ENCODE measurements around the gene ZSCAN31.
"Not testable (repeated sequence)": the region's sequence is repeated elsewhere in the genome, so short reads cannot be mapped to it uniquely, and the experiment has no call there.

ZSCAN31 gene

GRCh38 chr6:28312939-28313338 lies 23.0 kb downstream of the ZSCAN31 start:
- no peak for DNase-seq

- DNase-seq: no peak
These were observed 24.7 kb downstream of the ZSCAN31 start for GRCh38 chr6:28311139-28311823.

GRCh38 chr6:28306363-28306762 lies 29.6 kb downstream of the ZSCAN31 start:
- not testable (repeated sequence) for DNase-seq

GRCh38 chr6:28303570-28303969 lies 32.4 kb downstream of the ZSCAN31 start:
- no peak for DNase-seq

- no peak for DNase-seq
These were observed 39.4 kb downstream of the ZSCAN31 start for GRCh38 chr6:28296520-28297060.

GRCh38 chr6:28295326-28295725 lies 40.6 kb downstream of the ZSCAN31 start:
- DNase-seq: no peak

GRCh38 chr6:28291573-28291972 lies 44.4 kb downstream of the ZSCAN31 start:
- DNase-seq: no peak

GRCh38 chr6:28282926-28283325 lies 53.0 kb downstream of the ZSCAN31 start:
- no peak for DNase-seq

GRCh38 chr6:28281288-28282064 lies 54.5 kb downstream of the ZSCAN31 start, which contains the start of gene PGBD1:
Gene PGBD1, plus strand, starts transcription at chr6:28281572. Its CDS starts 2,242 bp downstream, at chr6:28283814.
- DNase-seq: peak; percentile 75

- DNase-seq: no peak
These were observed 55.2 kb downstream of the ZSCAN31 start for GRCh38 chr6:28280595-28281287.

- no peak for DNase-seq
These were observed 58.2 kb downstream of the ZSCAN31 start for GRCh38 chr6:28277746-28278145.

- no peak for DNase-seq
These were observed 61.1 kb downstream of the ZSCAN31 start for GRCh38 chr6:28274888-28275287.

Measured in NCI-H2227 treated with DMSO at 0.1 percent for 48 hours (cell line).